GM19397 (cell line): ENCODE results near the gene GPD2.

Experiments
- ATAC-seq: cut with Tn5 transposase; IDR thresholded peaks from one replicate; pipeline ENCODE4 v1.9.1; 2021; ENCODE audit warnings: mild to moderate bottlenecking, moderate library complexity; ENCODE audit not compliant: unreplicated experiment

The GPD2 gene

DNA sequence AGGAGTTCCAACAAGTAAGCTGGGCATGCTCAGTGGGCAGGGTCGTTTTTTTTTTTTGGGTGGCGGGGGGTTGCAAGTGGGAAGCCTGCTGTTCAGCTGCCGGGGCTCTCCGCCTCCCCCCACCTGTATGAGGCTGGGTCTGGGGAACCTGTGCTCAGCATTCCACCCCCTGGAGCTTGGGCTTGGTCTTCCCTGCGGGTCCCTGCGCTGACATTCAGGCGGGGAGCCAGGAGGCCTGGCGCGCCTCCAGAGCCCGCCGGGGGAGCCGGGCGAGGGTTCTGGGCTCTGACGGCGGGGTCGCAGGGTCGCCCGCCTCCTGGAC is 822 bp upstream of the GPD2 start:
- ATAC-seq = no peak

GRCh38 chr2:156436497-156437085 is 412 bp downstream of the GPD2 start:
- ATAC-seq = peak; percentile 45

DNA sequence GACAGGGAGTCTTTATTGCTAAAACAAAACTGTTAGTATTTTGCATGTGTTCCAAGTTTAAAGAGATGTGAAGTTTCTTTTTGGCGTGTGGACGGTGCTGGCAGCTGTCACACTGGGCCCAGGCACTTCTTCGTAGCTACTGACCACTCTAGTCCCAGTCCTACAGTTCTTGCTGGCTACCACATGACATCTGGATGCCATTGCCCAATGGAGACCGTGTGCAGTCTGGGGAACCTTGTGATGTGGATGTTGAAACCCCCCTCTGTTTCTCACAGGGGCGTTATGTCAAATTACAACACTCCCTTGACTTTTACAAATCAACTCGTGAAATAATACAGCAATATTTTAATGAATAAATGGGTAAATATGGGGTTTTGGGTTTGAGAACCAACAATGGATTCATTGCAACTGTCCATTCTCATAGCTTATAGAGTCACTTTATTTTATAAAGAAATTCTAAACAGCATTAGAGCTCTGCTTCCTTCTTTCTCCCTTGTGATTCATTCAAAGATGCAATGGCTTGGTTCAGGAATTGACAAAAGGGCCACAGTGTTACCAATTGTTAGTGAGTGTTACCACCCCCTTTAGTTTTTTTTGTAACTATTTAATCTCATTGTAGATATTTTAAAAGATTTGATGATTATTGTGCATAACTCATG is 1.2 kb downstream of the GPD2 start:
- peak; percentile 26 for ATAC-seq

- no peak for ATAC-seq
Measured at GRCh38 chr2:156437931-156438410, 1.8 kb downstream of the GPD2 start.

DNA sequence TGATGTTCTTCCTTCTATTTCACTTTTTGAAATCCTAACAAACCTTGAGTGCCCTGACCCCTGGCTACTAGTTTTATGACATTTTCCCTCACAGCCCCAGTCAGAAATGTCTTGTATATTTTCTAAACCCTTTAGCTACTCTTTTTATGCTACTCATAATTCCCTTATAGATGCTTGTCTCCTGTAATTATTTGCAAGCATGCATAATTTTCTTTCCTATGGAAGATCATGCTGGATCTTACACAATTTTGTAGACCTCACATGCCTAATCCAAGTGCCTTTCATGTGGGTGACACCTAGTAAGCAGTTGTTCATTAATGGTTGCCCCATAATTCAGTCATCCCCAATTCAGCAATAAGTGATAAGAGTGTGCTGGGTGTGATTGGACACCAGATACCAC is 6.9 kb downstream of the GPD2 start:
- no peak for ATAC-seq

DNA sequence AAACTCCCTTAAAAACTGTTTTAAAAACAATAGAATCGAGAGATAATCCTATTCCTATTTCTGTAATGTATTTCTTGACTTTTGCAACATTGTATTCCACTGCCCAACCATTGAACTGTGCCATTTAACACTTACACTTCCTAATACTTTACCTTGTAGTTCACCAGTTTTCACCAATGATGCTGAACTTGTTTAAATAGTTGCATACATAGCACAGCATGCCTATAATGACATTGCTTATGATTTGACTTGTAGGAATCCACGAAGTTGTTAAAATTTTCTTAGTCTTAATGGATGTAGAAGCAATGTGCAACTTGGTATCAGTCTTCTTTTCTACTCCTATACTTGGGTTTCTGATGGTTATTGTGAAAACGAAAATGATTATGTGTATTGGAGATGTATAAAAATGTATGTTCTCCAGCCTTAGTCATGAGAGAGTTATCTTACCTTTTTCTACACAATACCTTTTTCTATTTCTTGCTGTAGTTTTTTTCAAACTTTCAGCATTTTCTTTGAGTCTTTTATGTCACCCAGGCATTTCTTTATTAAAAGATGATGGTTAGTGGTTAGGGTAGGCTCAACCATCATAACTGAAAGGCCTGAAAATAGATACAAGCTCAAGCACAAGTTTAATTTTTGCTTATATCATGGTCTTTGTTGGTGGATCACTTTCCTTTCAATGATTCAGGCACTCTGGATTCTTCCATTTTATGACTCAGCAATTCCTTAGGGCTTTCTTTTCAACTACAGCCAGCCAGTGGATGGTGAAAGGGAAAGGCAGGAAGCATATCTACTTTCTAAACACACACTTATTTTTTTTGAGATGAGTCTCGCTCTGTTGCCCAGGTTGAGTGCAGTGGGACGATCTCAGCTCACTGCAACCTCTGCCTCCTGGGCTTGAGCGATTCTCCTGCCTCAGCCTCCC is 9.4 kb downstream of the GPD2 start:
- ATAC-seq = no peak

GRCh38 chr2:156447761-156448160 is 11.6 kb downstream of the GPD2 start:
- no peak for ATAC-seq

DNA sequence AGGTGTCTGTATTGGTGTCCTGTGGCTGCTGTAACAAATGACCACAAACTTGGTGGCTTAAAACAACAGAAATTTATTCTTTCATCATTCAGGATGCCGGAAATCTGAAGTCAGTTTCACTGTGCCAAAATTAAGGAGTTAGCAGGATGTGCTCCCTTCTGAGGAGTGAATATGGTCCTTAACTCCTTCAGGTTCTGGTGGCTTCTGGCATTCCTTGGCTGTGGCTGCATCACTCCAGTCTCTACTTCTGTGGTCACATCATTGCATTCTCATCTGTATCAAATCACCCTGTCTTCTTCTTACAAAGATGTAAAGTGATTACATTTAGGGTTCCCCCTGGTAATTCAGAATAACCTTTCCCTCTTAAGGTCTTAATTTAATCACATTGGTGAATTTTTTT is 12.6 kb downstream of the GPD2 start:
- no peak for ATAC-seq

DNA sequence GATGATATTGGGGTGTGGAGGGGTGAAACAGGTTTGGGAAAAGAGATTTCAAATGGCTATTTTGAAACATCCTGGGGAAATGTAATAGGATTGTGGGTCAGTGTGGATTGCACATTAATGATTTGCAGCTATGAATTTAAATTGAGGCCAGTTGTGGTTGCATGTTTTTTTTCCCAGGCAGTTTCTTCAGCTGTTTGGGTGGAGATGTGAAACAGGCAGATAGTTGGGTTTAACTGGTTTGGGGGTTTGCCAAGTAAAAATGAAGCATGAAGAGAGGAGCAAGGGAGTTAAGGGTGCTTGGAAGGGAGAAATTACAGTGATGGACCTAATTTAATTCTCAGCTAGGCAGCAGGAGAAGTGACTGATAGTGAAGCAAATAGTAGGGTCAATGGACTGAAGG is 16.8 kb downstream of the GPD2 start:
- ATAC-seq = no peak

- ATAC-seq = no peak
Measured at GRCh38 chr2:156455361-156455975, 19.3 kb downstream of the GPD2 start.

DNA sequence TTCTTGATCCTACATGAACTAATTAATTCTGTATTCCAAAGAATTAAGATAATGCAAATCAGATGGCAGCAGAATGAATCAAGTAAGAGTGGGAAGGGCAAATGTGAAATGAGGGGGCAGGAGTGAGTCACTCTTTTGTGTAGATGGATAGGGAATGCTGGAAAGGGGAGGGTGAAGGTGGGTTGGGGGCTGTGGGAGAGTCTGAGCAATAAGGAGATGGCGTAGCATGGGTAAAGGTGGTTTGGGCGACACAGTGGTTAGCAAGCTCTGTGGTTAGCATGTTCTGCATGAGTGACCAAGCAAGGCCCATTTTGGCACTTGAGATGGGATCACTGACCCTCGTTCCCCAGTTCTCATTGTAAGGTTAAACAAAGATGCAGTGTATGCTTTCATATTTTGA is 20.4 kb downstream of the GPD2 start:
- ATAC-seq = peak; percentile 83

DNA sequence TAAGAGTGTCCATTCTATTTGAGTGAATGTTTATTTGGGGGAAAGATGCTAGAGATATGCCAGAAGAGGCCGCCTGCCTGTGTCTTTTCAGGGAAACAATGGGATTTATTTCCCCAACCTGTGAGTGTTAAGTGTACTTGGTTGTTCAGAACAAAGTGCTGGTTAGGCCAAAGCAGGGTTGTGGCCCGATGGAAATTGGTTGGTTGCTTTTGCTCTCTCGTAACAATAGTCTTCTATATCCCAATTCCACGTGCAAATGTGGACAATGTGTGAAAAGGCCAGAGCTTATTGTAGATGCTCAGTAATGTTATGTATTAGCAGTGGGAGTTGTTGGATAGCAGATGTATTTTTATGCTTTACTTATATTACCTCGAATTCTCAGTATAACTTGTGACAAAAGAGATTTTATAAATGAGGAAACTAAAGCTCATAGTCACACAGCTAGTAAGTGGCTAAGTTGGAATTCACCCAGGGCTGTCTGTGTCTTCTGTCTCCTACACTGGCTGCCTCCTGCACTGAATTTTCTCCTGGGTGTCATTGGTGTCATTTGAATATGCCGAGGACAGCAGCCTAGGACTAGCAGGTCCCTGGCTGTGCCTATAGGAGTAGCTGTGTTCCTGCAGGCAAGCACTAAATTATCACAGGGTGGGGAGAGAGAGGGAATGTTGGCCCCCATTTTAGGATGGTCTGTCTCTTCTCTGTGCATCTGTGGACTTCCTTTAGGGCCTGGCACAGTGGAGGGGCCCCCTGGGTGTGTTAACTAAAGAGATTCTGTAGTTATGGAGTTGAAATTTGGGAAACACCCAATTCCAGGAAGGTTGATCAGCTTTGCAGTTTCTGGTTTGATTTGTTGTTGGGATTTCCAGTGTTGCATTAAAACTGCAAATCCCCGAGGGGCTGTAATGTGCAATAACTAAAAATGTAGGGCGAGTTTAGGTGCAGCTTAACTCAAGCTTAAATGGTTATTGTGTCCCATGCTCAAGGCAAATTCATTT is 21.6 kb downstream of the GPD2 start:
- ATAC-seq = no peak

DNA sequence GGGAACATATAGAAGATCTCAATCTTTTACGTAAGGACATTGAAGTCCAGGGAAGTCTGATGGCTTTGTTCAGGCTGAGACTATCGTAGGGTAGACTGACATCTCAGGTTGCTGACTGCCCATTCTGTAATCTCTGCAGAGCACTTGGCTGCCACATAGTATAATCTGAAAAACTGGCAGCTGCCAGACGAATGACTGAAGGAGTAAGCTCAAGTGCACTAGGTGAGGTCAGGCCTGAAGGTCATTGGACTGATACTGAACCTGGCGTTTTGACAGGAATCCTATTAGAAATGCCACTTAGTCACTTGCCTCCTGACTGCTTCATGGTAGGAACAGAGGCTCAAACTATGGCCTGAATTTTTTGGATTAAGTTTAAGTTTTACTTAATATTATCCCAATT is 23.5 kb downstream of the GPD2 start:
- no peak for ATAC-seq

- ATAC-seq = no peak
Measured at GRCh38 chr2:156464106-156464505, 27.9 kb downstream of the GPD2 start.

DNA sequence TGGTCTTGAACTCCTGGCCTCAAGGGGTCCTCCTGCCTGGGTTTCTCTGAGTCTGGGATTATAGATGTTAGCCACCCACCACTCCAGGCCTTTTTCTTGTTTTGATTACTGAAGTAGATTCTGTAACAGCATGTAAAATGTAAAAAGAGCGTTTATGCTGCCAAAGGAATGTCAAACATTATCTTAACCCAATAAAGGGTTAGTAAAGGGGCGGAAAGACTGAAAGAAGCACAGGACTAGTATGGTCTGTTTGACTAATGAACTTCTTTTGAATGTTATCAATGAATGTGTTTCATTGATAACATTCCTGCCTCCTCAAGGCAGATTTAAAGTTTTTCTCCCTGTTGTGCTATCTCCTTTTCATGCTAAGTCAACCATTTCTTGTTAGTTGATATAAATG is 29.4 kb downstream of the GPD2 start:
- no peak for ATAC-seq

GRCh38 chr2:156466739-156467405 is 30.7 kb downstream of the GPD2 start:
- no peak for ATAC-seq

DNA sequence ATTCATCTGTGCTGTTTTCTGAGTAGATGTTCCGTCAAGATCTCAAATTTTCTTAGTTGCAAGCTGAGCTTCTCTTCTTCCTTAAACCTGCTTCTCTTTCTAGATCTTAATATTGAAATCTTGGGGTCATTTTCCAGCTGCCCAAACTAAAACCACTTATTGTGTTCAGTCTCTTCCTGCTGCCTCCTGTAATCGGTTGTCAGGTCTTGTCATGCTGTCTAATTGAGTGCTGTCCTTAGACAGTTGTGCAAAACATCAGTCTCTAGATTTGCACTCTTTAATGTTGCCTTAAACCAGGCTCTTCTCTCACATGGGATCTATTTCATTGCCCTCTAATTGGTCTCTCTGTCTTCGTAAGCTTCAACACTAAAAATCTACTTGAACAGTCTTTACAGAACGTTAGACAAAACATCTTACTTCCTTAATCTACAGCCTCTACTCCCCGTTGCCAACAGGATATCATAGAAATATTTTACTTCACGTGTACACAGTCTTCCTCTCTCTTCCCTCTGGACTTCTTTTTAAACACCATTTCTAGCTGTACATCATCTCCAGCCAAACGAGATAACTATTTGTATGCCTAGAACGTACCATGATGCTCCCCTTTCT is 34.9 kb downstream of the GPD2 start:
- no peak for ATAC-seq

- no peak for ATAC-seq
Measured at GRCh38 chr2:156471762-156472161, 35.6 kb downstream of the GPD2 start.

DNA sequence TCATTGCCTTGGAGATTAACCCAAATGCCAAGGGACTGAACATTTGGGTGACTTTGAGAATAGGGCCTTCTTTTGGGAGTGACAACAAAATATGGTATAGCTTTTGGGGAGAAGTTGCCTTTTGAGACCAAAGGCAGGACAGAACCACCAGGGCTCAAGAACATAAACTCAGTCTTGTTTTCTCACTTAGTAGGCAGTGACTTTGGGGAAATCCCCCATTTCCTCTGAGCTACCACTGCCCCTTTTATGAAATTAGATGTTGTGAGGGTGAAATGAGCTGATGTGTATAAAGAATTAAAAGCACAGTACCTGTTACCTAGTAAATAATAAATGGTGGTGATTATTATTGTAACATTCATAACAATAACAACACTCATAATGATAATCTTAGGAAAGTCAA is 36.5 kb downstream of the GPD2 start:
- no peak for ATAC-seq
